K562 (cell line): Measurements from ENCODE around the gene COL24A1. TPM values are rescaled to one million over a fixed set of nuclear protein-coding genes. Genes with fewer than 3 reads are reported as not detected.

Experiments
- ATAC-seq: fragments of 200-7000 bp; cut with Tn5 transposase; 3 replicates; pipeline ENCODE4 v1.9.1; 2020; ENCODE audit warnings: moderate library complexity
- BruUV-seq: library from RNA; stranded (reverse); fragments of 400-500 nt; replicated peaks from 2 replicates; lab custom pipeline; 2021; lab: Mats Ljungman, UMichigan
- CTCF ChIA-PET: fragments of 300-600 bp; formaldehyde crosslinking; extraction: SDS; loops from one replicate; lab custom pipeline; 2021; ENCODE audit warnings: low intra/inter-chr PET ratio; lab: Yijun Ruan, JAX
- POLR2A ChIA-PET: fragments of 300-600, 350-650 bp; sonication (Branson Sonifier 250); formaldehyde crosslinking; extraction: SDS; loops from one replicate; lab custom pipeline; 2021; ENCODE audit warnings: antibody characterized with exemption, inconsistent platforms; lab: Yijun Ruan, JAX
- DNase-seq, 4 experiments: peaks; one replicate each; pipeline versions ENCODE4 v3.0.0 to v3.0.0-alpha.2; 2011 to 2018; ENCODE audit warnings: low spot score in 3 of 4, mixed read lengths in 3 of 4; ENCODE audit errors: extremely low read depth in 1 of 4
- FAIRE-seq: peaks from 2 replicates; lab custom pipeline; 2011; peaks lifted over from hg19 to GRCh38; lab: Jason Lieb, UNC
- H2AFZ ChIP-seq: 2 replicates; pipeline ENCODE4 v1.6.0; 2011; ENCODE audit warnings: low read depth, low read length, control low read depth, inconsistent platforms
- H3K27ac ChIP-seq: fragments of 200-600 bp; 3 replicates; pipeline ENCODE4 v1.8.0; 2011; ENCODE audit warnings: low read depth, mild to moderate bottlenecking, control low read depth, inconsistent platforms, low read length, moderate library complexity, mixed read lengths; ENCODE audit errors: extremely low read depth
- H3K27me3 ChIP-seq, 2 experiments: fragments of 300-600 bp in 1 of 2; 2 replicates in 1 of 2; 3 replicates in 1 of 2; pipeline versions ENCODE4 v1.6.0 to v1.8.0; 2011; ENCODE audit warnings: inconsistent platforms in 2 of 2, low read length in 2 of 2, mild to moderate bottlenecking in 1 of 2, mixed read lengths in 1 of 2, moderate library complexity in 1 of 2; ENCODE audit not compliant: control insufficient read depth in 2 of 2, insufficient read depth in 2 of 2
- H3K36me3 ChIP-seq: fragments of 300-600 bp; 3 replicates; pipeline ENCODE4 v1.8.0; 2011; ENCODE audit warnings: mild to moderate bottlenecking, low read length, inconsistent platforms; ENCODE audit not compliant: control insufficient read depth, insufficient read depth
- H3K4me1 ChIP-seq, 2 experiments: fragments of 200-600 bp in 1 of 2; replicated peaks in 1 of 2; 2 replicates in 1 of 2; 3 replicates in 1 of 2; pipeline versions ENCODE4 v1.5.1 to v1.8.0; 2011; ENCODE audit warnings: inconsistent platforms in 2 of 2, low read length in 2 of 2, mild to moderate bottlenecking in 1 of 2, mixed read lengths in 1 of 2, moderate library complexity in 1 of 2; ENCODE audit not compliant: control insufficient read depth in 2 of 2, insufficient read depth in 2 of 2
- H3K4me2 ChIP-seq: 2 replicates; pipeline ENCODE4 v1.6.1; 2011; ENCODE audit warnings: low read length, control low read depth, inconsistent platforms, mixed read lengths; ENCODE audit not compliant: insufficient read depth
- H3K4me3 ChIP-seq: fragments of 200-600 bp; sonication (generic), shearing (Covaris generic); 2 replicates; pipeline ENCODE4 v1.5.1; 2016; ENCODE audit warnings: control low read depth, inconsistent platforms
- H3K79me2 ChIP-seq: fragments of 200-600 bp; 3 replicates; pipeline ENCODE4 v1.8.0; 2011; ENCODE audit warnings: low read length, inconsistent platforms; ENCODE audit not compliant: control insufficient read depth, insufficient read depth
- H3K9ac ChIP-seq, 2 experiments: 2 replicates each; pipeline versions ENCODE4 v1.6.0 to v1.6.1; 2011; ENCODE audit warnings: low read depth in 2 of 2, low read length in 2 of 2, control low read depth in 1 of 2, inconsistent platforms in 1 of 2, mild to moderate bottlenecking in 1 of 2, mixed read lengths in 1 of 2; ENCODE audit not compliant: insufficient read depth in 1 of 2
- H3K9me1 ChIP-seq: one replicate; pipeline ENCODE4 v1.6.0; 2011; ENCODE audit warnings: inconsistent platforms, mild to moderate bottlenecking, low read length, moderate library complexity; ENCODE audit not compliant: control insufficient read depth, insufficient read depth
- H3K9me3 ChIP-seq: replicated peaks from 2 replicates; pipeline ENCODE4 v1.5.1; 2011; ENCODE audit warnings: low read depth, low read length, inconsistent platforms; ENCODE audit not compliant: control insufficient read depth, insufficient read depth
- H4K20me1 ChIP-seq: replicated peaks from 2 replicates; pipeline ENCODE4 v1.6.1; 2011; ENCODE audit warnings: low read length, inconsistent platforms, mixed read lengths; ENCODE audit not compliant: control insufficient read depth, insufficient read depth
- COPS2 ChIP-seq: fragments of 450-650 bp; conservative IDR thresholded peaks from 2 replicates; pipeline ENCODE4 v1.6.1; 2016; ENCODE audit warnings: mild to moderate bottlenecking, moderate library complexity
- KDM4B ChIP-seq, 2 experiments: fragments of 450-650 bp in 1 of 2; sonication (generic) in 1 of 2; IDR thresholded peaks; 2 replicates each; pipeline ENCODE4 v1.6.1; 2016 to 2017; ENCODE audit warnings: borderline replicate concordance in 2 of 2, antibody characterized with exemption in 1 of 2, low read depth in 1 of 2, mild to moderate bottlenecking in 1 of 2
- MBD2 ChIP-seq: sonication (generic); IDR thresholded peaks from 2 replicates; pipeline ENCODE4 v1.6.1; 2016; ENCODE audit warnings: low read depth, borderline replicate concordance
- ZNF778 ChIP-seq: fragments of 450-650 bp; formaldehyde crosslinking; IDR thresholded peaks from 2 replicates; pipeline ENCODE4 v1.4.0; 2020; ENCODE audit warnings: mild to moderate bottlenecking, moderate library complexity
- WGBS: fragments of 100-300 bp; shearing (Covaris generic); methylation state at CpG from one replicate; pipeline ENCODE4 v1.1.6; 2016; ENCODE audit warnings: low coverage, mixed read lengths; ENCODE audit not compliant: insufficient coverage; ENCODE audit errors: missing lambda C conversion rate; 5-methylcytosine and 5-hydroxymethylcytosine counted together
- in situ Hi-C: fragments of 300-500 bp; cut with MboI; formaldehyde crosslinking; loops from 4 replicates; pipeline ENCODE4 v1.15.0; 2018; ENCODE audit warnings: inconsistent platforms, mixed read lengths
- intact Hi-C: fragments of 100-400 bp; cut with micrococcal nuclease; formaldehyde crosslinking; loops from 2 replicates; pipeline ENCODE4 v1.14.2; 2022
- polyA plus RNA-seq, 8 experiments: library from polyadenylated mRNA; depleted of rRNA in 4 of 8; stranded (reverse) in 5 of 8; unstranded in 3 of 8; fragments of >200 nt; fragmentation: Nextera tagmentation in 2 of 8; fragmentation: Illumina TruSeq in 1 of 8; extraction: Ambion mirVana in 2 of 8; extraction: Trizol in 1 of 8; gene quantifications; 2 replicates each; pipeline versions ENCODE4 v1.2.1 to v1.2.3, GENCODE V29; 2011 to 2014; ENCODE audit warnings: inconsistent platforms in 1 of 8, missing spikeins in 1 of 8
- total RNA-seq, 7 experiments: library from RNA; depleted of rRNA in 6 of 7; stranded (reverse); fragments of >200 nt in 6 of 7; fragmentation: Illumina TruSeq in 2 of 7; extraction: Trizol in 2 of 7; gene quantifications; 2 replicates each; pipeline versions ENCODE4 v1.2.1 to v1.2.3, GENCODE V29; 2011 to 2021; ENCODE audit warnings: low replicate concordance in 1 of 7

Gene COL24A1
- total and polyA plus RNA-seq, 9 of the 15 experiments (the other 6 are each of a cell fraction or from before 2014, with no cell fraction given), result 0.01 to 0.06 (median 0.03) TPM; not detected in 2

DNA sequence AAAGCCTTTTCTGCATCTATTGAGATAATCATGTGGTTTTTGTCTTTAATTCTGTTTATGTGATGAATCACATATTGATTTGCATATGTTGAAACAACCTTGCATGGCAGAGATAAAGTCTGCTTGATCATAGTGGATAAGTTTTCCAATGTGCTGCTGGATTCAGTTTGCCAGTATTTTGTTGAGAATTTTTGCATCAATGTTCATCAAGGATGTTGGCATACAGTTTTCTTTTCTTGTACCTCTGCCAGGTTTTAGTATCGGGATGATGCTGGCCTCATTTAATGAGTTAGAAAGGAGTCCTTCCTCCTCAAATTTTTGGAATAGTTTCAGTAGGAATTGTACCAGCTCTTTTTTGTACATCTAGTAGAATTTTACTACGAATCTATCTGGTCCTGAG, 55.0 kb downstream of the COL24A1 start:
- no TSS peak for BruUV-seq
- TF ChIP-seq KDM4B (IDR thresholded peaks at IDR 0.05; ENCODE audit: borderline replicate concordance in 2 of 2, low read depth in 1 of 2) (no peak), ZNF778 (no peak)

GRCh38 chr1:86100401-86100800, 56.2 kb downstream of the COL24A1 start:
- H3K4me2 ChIP-seq, result no peak overlapping the region
- H3K27me3 ChIP-seq, result no peaks in the 10 kb centered on the region
- 0% methylated on average over 1 of the region's 1 CpG for WGBS
- H3K9me3 ChIP-seq, result no peaks in the 10 kb centered on the region; the same call in 1 of the 2 replicates
- H3K36me3 ChIP-seq, result no peaks in the 10 kb centered on the region
- no peak for FAIRE-seq
- H3K4me1 ChIP-seq, result no peaks in the 10 kb centered on the region
- ChIA-PET POLR2A (interaction anchor here (0.6 to 1.4 kb wide), 2 partner anchors 10 to 785 kb away, joined by 3 read pairs; no protein-coding TSS in a partner anchor), CTCF (no interaction called here)
- no peak for ATAC-seq
- in situ Hi-C loops, result no loop called here
- no peak overlapping the region for H3K27ac ChIP-seq
- TF ChIP-seq COPS2, result no peak
- no peak for TF ChIP-seq MBD2
- intact Hi-C loops, result no loop called here
- no peak overlapping the region for H3K4me3 ChIP-seq
- H3K9ac ChIP-seq, result no peak overlapping the region
- no TSS peak for BruUV-seq
- no peaks in the 10 kb centered on the region for H3K9me1 ChIP-seq
- no peaks in the 10 kb centered on the region for H3K79me2 ChIP-seq
- no peak overlapping the region for H2AFZ ChIP-seq
- H4K20me1 ChIP-seq, result no peaks in the 10 kb centered on the region
- no peak for DNase-seq

More for the DNA sequence above, 55.0 kb downstream of the COL24A1 start:
- 0% methylated on average over 2 of the region's 2 CpGs for WGBS
- Histone ChIP-seq H2AFZ (no peak overlapping the region), H3K27ac (no peak overlapping the region), H3K4me3 (no peak overlapping the region), H4K20me1 (no peaks in the 10 kb centered on the region), H3K9me1 (no peaks in the 10 kb centered on the region), H3K79me2 (no peaks in the 10 kb centered on the region), H3K27me3 (no peaks in the 10 kb centered on the region), H3K4me1 (no peaks in the 10 kb centered on the region), H3K9me3 (no peaks in the 10 kb centered on the region; the same call in 1 of the 2 replicates), H3K9ac (no peak overlapping the region), H3K4me2 (no peak overlapping the region), H3K36me3 (no peaks in the 10 kb centered on the region)
- intact Hi-C loops (no loop called here), in situ Hi-C loops (no loop called here)
- ATAC-seq, result no peak
- CTCF ChIA-PET, result no interaction called here
- POLR2A ChIA-PET, result no interaction called here
- DNase-seq, result no peak
- no peak for FAIRE-seq
